Left renal cortex interstitium (tissue), 4 donors: ENCODE data around the gene SETD7. TPM values are rescaled to one million over a fixed set of nuclear protein-coding genes. Genes with fewer than 3 reads are reported as not detected.

Source experiments
- DNase-seq, 4 donors: peaks; one replicate each; pipeline ENCODE4 v3.0.0-alpha.2; 2013; ENCODE audit warnings: low read depth in 4 of 4, low spot score in 2 of 4, missing footprints in 1 of 4
- polyA plus RNA-seq, 4 donors: library from polyadenylated mRNA; unstranded; fragments of 120-200 nt; gene quantifications; one replicate each; pipeline ENCODE4 v1.2.1, GENCODE V29; 2013; ENCODE audit not compliant: insufficient read length in 4 of 4

Gene SETD7
- 10 to 100 TPM; 12.6 to 13.1 (median 12.7) TPM for polyA plus RNA-seq

GRCh38 chr4:139556071-139556723, at the start of gene SETD7:
Gene SETD7, minus strand, starts transcription at chr4:139556219. Its CDS starts 82 bp downstream, at chr4:139556137.
- DNase-seq, result peak; percentile 67 to 78 (median 78)

GRCh38 chr4:139605516-139605915, 49.5 kb upstream of the SETD7 start:
- DNase-seq, result no peak

- peak in 1 of 4 donors; percentile 73 for DNase-seq
Measured at GRCh38 chr4:139603576-139604410, 47.8 kb upstream of the SETD7 start.

- no peak for DNase-seq
Measured at GRCh38 chr4:139602776-139603360, 46.8 kb upstream of the SETD7 start.

GRCh38 chr4:139600662-139601061, 44.6 kb upstream of the SETD7 start:
- no peak for DNase-seq

- DNase-seq, result no peak
Measured at GRCh38 chr4:139599594-139600374, 43.8 kb upstream of the SETD7 start.

- no peak for DNase-seq
Measured at GRCh38 chr4:139599076-139599475, 43.1 kb upstream of the SETD7 start.

GRCh38 chr4:139596684-139597279, 40.8 kb upstream of the SETD7 start:
- DNase-seq, result no peak

GRCh38 chr4:139596034-139596683, 40.1 kb upstream of the SETD7 start:
- no peak for DNase-seq

GRCh38 chr4:139594591-139595185, 38.7 kb upstream of the SETD7 start:
- DNase-seq, result no peak

GRCh38 chr4:139593091-139593564, 37.1 kb upstream of the SETD7 start:
- no peak for DNase-seq

GRCh38 chr4:139589336-139590018, 33.5 kb upstream of the SETD7 start:
- no peak for DNase-seq

- DNase-seq, result no peak
Measured at GRCh38 chr4:139587446-139587845, 31.4 kb upstream of the SETD7 start.

- no peak for DNase-seq
Measured at GRCh38 chr4:139585473-139585872, 29.5 kb upstream of the SETD7 start.

GRCh38 chr4:139584784-139585183, 28.8 kb upstream of the SETD7 start:
- DNase-seq, result no peak

- no peak for DNase-seq
Measured at GRCh38 chr4:139584013-139584412, 28.0 kb upstream of the SETD7 start.

GRCh38 chr4:139582044-139582443, 26.0 kb upstream of the SETD7 start:
- no peak for DNase-seq

- no peak for DNase-seq
Measured at GRCh38 chr4:139581096-139581495, 25.1 kb upstream of the SETD7 start.

GRCh38 chr4:139576219-139576618, 20.2 kb upstream of the SETD7 start:
- DNase-seq, result no peak
